H7 (cell line): ENCODE measurements around the gene FHOD3. TPM values are rescaled to one million over a fixed set of nuclear protein-coding genes. Genes with fewer than 3 reads are reported as not detected.

Source experiments
- DNase-seq: peaks from one replicate; pipeline ENCODE4 v3.0.0; 2012
- H3K27me3 ChIP-seq: 2 replicates; pipeline ENCODE4 v1.6.0; 2011; ENCODE audit warnings: mild to moderate bottlenecking, low read length; ENCODE audit not compliant: control insufficient read depth, insufficient read depth
- H3K36me3 ChIP-seq: replicated peaks from 2 replicates; pipeline ENCODE4 v1.5.1; 2011; ENCODE audit warnings: low read length; ENCODE audit not compliant: control insufficient read depth, insufficient read depth
- H3K4me3 ChIP-seq: 2 replicates; pipeline ENCODE4 v1.5.1; 2011; ENCODE audit warnings: low read depth, mild to moderate bottlenecking, control low read depth, low read length, moderate library complexity; ENCODE audit not compliant: insufficient read depth
- total RNA-seq: library from RNA; depleted of rRNA; stranded (reverse); fragments of >200 nt; shearing (Covaris generic); gene quantifications from 2 replicates; pipeline ENCODE4 v1.2.3, GENCODE V29; 2014

FHOD3 gene
- total RNA-seq, 1 experiment from 2014 or later = 1.8 TPM

- DNase-seq = no peak
- H3K27me3 ChIP-seq = no peaks in the 10 kb centered on the region
- no peak overlapping the region for H3K4me3 ChIP-seq
- H3K36me3 ChIP-seq = no peaks in the 10 kb centered on the region
These were observed 25.2 kb downstream of the FHOD3 start for GRCh38 chr18:36322734-36323133.

- no peak for DNase-seq
- Histone ChIP-seq H3K4me3 (no peak overlapping the region), H3K27me3 (no peaks in the 10 kb centered on the region), H3K36me3 (no peaks in the 10 kb centered on the region)
These were observed 25.9 kb downstream of the FHOD3 start for GRCh38 chr18:36323421-36323820.

GRCh38 chr18:36325846-36326245 lies 28.3 kb downstream of the FHOD3 start:
- H3K4me3 ChIP-seq = no peak overlapping the region
- no peaks in the 10 kb centered on the region for H3K36me3 ChIP-seq
- no peaks in the 10 kb centered on the region for H3K27me3 ChIP-seq
- DNase-seq = no peak

GRCh38 chr18:36326771-36327170 lies 29.3 kb downstream of the FHOD3 start:
- Histone ChIP-seq H3K36me3 (no peaks in the 10 kb centered on the region), H3K27me3 (no peaks in the 10 kb centered on the region), H3K4me3 (no peak overlapping the region)
- DNase-seq = no peak

GRCh38 chr18:36327352-36328316 lies 30.1 kb downstream of the FHOD3 start:
- no peak for DNase-seq
- Histone ChIP-seq H3K27me3 (no peaks in the 10 kb centered on the region), H3K4me3 (no peak overlapping the region), H3K36me3 (no peaks in the 10 kb centered on the region)

GRCh38 chr18:36328385-36328858 lies 30.9 kb downstream of the FHOD3 start:
- no peak overlapping the region for H3K4me3 ChIP-seq
- no peaks in the 10 kb centered on the region for H3K36me3 ChIP-seq
- no peak for DNase-seq
- H3K27me3 ChIP-seq = no peaks in the 10 kb centered on the region

- DNase-seq = no peak
- Histone ChIP-seq H3K36me3 (no peaks in the 10 kb centered on the region), H3K4me3 (no peak overlapping the region), H3K27me3 (no peaks in the 10 kb centered on the region)
These were observed 31.4 kb downstream of the FHOD3 start for GRCh38 chr18:36328916-36329315.

GRCh38 chr18:36329684-36330434 lies 32.3 kb downstream of the FHOD3 start:
- Histone ChIP-seq H3K36me3 (no peaks in the 10 kb centered on the region), H3K27me3 (no peaks in the 10 kb centered on the region)
- peak; percentile 56 for DNase-seq

GRCh38 chr18:36330435-36331052 lies 33.0 kb downstream of the FHOD3 start:
- Histone ChIP-seq H3K4me3 (no peak overlapping the region), H3K36me3 (no peaks in the 10 kb centered on the region), H3K27me3 (no peaks in the 10 kb centered on the region)
- no peak for DNase-seq

More at GRCh38 chr18:36329684-36330434, 32.3 kb downstream of the FHOD3 start:
- H3K4me3 ChIP-seq = no peak overlapping the region

- H3K36me3 ChIP-seq = no peaks in the 10 kb centered on the region
- no peaks in the 10 kb centered on the region for H3K27me3 ChIP-seq
- no peak for DNase-seq
- H3K4me3 ChIP-seq = no peak overlapping the region
These were observed 34.0 kb downstream of the FHOD3 start for GRCh38 chr18:36331521-36331971.

- H3K4me3 ChIP-seq = no peak overlapping the region
- no peaks in the 10 kb centered on the region for H3K36me3 ChIP-seq
- H3K27me3 ChIP-seq = no peaks in the 10 kb centered on the region
- DNase-seq = no peak
These were observed 35.9 kb downstream of the FHOD3 start for GRCh38 chr18:36333414-36333813.

GRCh38 chr18:36334798-36335197 lies 37.3 kb downstream of the FHOD3 start:
- DNase-seq = no peak
- no peaks in the 10 kb centered on the region for H3K27me3 ChIP-seq
- no peaks in the 10 kb centered on the region for H3K36me3 ChIP-seq

GRCh38 chr18:36335476-36336279 lies 38.2 kb downstream of the FHOD3 start:
- no peaks in the 10 kb centered on the region for H3K27me3 ChIP-seq
- no peaks in the 10 kb centered on the region for H3K36me3 ChIP-seq
- no peak for DNase-seq
- no peak overlapping the region for H3K4me3 ChIP-seq

More at GRCh38 chr18:36334798-36335197, 37.3 kb downstream of the FHOD3 start:
- no peak overlapping the region for H3K4me3 ChIP-seq
